Activated CD4-positive, alpha-beta T cell treated with anti-CD3 and anti-CD28 coated beads, Interleukin-2, Interleukin-6, amounts not matched to agents 100 ng/mL and 50 ng/mL, durations not matched to agents 16 hours and 8 hours (primary cell): ENCODE measurements around the gene SH3TC1.

Source experiments
- DNase-seq: peaks from one replicate; pipeline ENCODE4 v3.0.0-alpha.2; 2020

Gene SH3TC1

GRCh38 chr4:8247047-8247930 is 48.2 kb downstream of the SH3TC1 start:
- no peak for DNase-seq

- DNase-seq = no peak
These were observed 49.0 kb downstream of the SH3TC1 start for GRCh38 chr4:8248091-8248490.

- no peak for DNase-seq
These were observed 51.1 kb downstream of the SH3TC1 start for GRCh38 chr4:8250227-8250626.

GRCh38 chr4:8250637-8251036 is 51.5 kb downstream of the SH3TC1 start:
- no peak for DNase-seq

- no peak for DNase-seq
These were observed 52.2 kb downstream of the SH3TC1 start for GRCh38 chr4:8251110-8251883.

- no peak for DNase-seq
These were observed 53.4 kb downstream of the SH3TC1 start for GRCh38 chr4:8252301-8253173.

GRCh38 chr4:8254076-8254475 is 55.0 kb downstream of the SH3TC1 start:
- no peak for DNase-seq

- no peak for DNase-seq
These were observed 56.8 kb downstream of the SH3TC1 start for GRCh38 chr4:8255698-8256441.

- no peak for DNase-seq
These were observed 58.8 kb downstream of the SH3TC1 start for GRCh38 chr4:8257854-8258253.

- no peak for DNase-seq
These were observed 59.6 kb downstream of the SH3TC1 start for GRCh38 chr4:8258552-8259212.

- DNase-seq = no peak
These were observed 60.8 kb downstream of the SH3TC1 start for GRCh38 chr4:8259743-8260430.

GRCh38 chr4:8260656-8261111 is 61.6 kb downstream of the SH3TC1 start:
- DNase-seq = no peak

GRCh38 chr4:8261851-8262535 is 62.9 kb downstream of the SH3TC1 start:
- peak; percentile 16 for DNase-seq

GRCh38 chr4:8262637-8263322 is 63.7 kb downstream of the SH3TC1 start:
- no peak for DNase-seq

GRCh38 chr4:8263397-8263796 is 64.3 kb downstream of the SH3TC1 start:
- DNase-seq = no peak

- DNase-seq = no peak
These were observed 65.0 kb downstream of the SH3TC1 start for GRCh38 chr4:8264106-8264505.

GRCh38 chr4:8265171-8265929 is 66.3 kb downstream of the SH3TC1 start:
- no peak for DNase-seq

GRCh38 chr4:8266088-8266487 is 67.0 kb downstream of the SH3TC1 start:
- DNase-seq = no peak

GRCh38 chr4:8266508-8266907 is 67.4 kb downstream of the SH3TC1 start:
- no peak for DNase-seq
